ENCODE measurements around the gene STAB1.

Gene STAB1

DNA sequence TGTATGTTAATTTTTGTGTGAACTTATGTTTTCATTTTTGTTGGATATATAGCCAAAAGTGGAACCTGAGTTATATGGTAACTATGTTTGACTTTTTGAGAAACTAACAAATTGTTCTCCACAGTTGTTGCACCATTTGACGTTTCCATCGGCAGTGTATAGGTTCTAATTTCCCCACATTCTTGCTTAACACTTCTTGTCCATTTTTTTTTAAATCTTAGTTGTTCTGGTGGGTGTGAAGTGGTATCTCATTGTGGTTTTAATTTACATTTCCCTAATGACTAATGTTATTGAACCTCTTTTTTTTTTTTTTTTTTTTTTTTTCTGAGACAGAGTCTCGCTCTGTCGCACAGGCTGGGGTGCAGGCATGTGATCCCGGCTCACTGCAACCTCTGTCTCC is 31.7 kb upstream of the STAB1 start:
- no peak for DNase-seq

DNA sequence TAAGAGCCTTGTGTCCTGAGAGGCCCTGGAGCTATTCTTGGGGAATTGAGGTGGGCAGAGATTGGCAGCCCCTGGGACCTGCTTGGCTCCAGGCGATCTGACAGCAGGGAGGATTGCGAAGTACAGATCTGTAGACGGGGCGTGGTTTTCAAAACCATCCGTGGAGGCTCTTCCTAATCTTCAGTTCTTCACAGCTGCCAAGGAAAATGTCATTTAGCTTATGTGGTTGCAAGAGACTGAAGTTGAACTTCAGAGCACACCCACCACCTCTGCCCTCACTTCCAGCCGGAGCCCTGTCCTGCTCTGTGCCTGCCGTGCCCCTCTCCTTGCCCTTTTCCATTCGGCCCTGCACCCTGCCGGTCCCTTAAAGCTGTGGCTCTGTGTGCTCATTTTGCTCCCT is 26.8 kb upstream of the STAB1 start:
- no peak for DNase-seq

DNA sequence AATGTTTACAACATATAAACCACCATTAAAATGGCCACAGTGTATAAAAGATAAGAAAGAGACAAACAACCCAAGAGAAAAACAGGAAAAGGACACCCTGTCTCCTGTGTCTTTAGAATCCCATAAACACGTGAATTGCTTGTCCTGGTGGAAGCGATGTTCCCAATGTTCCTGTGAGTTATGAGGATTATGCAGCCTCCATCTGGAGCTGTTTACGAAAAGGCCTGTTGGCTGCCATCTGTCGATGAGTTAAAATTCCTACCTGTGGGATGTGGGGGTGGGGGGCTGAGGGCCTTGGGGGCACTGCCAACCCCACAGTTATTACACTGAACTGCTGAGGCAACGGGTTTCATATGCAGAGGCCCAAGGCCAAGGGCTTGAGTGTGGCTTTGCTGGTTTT is 26.1 kb upstream of the STAB1 start:
- no peak for DNase-seq

DNA sequence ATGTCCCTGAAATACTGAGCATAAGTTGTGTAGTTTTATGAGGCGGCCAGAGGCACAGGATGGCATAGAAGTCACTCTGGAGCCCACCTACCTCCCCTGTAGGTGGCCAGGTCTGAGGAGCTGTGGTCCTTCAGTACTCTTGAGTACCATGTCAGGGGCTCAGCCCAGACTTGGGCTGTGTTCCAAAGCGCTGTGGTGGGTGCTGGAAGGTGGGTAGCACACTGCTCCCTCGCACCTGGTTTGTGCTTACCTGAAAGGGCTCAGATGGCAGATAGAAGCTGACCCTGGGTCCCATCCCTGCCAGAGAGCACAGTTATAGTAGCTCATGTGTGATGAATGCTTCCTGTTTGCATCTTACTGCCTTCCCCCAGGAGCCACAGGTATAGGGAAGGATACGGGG is 24.2 kb upstream of the STAB1 start:
- DNase-seq: no peak

DNA sequence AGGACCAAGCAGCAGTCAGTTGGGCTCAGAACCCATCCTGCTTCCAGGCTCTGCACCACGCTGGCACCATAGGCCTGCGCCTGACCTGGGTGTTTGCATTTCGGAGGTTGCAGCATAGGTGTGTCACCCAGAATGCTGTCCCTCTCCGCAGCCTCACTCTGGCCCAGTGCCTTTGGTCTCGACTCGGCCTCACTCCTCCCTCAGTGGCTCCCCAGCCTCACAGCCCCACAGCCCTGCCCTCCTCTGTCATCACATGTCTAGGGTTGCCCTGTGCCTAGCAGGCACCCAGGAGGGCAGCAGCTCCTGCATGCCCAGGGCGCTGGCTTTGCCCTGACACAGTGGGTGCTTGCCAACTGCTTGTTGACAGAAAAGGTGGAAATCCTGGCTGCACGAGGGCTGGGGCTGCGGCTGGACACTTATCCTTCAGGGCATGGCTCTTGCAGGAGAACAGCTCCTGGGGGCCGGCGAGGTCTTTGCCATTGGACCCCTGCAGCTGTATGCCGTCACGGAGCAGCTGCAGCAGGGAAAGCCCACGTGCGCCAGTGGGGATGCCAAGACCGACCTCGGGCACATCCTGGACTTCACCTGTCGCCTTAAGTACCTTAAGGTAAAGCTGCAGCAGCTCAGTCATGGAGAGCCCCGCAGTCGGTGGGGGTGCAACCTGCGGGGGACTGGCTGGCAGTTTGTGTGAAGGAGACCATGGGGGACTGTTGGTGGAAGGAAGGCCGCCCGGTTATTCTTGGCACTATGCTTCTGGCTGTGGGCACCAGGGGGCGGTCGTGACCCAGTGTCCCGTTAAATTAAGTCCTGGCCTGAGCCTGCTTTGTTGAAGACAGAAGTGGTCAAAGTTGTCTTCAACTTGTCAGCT is 23.5 kb upstream of the STAB1 start:
- DNase-seq: no peak

DNA sequence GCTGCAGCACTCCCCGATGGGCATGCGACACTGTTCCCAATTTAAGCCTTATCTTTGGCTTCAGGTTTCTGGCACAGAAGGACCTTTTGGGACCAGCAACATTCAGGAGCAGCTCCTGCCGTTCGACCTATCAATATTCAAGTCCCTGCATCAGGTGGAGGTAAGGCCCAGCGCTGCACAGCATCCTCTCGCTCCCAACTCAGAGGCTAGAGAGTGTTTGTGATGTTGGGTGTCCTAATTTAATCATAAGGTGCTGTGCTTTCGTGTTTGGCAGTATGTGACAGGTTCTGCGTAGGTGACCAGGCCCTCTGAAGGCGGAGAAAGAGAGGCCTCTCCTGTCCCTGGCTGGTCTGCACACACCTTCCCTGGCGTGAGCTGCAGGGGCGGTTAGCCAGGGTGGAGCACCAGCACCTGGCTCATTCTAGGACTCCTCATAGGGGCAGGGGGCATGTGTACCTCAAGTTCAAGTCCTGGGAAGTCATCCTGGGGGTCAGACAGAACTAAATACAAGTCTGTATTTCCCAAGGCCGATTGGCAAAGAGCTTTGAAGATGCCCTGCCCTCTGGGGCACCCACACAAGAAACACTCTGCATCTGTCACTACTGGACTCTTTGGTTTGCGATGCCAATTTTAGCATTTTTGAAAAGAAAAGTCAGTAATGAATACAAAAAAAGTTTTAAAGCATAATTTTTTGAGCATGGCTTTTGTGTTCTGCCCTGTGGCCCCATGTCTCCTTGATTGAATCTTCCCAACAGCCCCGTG is 22.7 kb upstream of the STAB1 start:
- no peak for DNase-seq

DNA sequence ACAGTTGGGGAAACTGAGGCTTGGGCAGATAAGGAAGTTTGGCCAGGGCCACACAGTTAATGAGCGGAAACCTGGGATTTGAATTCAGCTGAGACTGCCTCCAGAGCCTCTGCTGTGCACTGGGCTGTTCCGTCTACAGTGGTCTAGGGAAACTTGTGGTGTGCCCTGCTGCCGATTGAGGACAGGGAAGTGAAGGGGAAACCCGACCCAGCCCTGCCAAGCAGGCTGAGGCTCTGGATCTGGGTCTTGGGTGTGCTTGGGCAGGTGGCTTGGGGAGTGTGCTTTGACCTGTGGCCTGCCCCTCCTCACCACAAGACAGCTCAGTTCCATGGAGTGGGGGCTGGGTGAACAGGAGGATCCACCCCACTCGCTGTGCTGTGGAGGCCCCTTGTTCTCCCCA is 22.1 kb upstream of the STAB1 start:
- DNase-seq: no peak

DNA sequence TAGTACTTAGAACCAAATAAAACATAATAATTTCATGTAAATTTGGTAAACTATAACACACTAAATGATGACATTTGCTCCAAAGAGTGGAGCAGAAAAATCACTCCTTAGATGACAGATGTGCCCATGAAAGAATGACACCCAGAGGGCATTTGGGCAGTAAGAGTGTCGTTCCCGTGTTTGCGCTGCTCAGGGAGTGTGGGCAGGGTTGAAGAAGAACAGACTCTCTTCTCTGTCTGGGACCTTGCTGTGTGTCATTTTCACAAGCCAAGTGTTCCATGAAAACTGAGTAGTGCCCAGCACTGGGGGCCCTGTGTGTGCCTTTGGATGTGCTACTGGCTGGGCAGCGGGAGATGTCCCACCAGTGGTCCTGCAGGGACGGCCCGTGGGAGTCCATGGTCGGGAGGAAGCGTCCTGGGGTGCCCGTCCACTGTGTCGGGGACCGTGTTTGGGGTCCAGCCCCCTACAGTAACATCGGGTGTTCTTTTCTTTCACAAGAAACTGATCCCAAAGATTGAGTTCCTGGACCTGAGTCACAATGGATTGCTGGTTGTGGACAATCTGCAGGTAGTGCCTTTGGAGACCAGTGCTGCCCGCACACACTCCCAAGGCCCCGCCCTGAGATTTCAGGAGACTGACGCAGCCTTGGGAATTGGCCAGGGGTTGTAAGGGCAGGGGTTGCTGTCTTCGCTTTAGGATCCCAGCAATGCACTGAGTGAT is 17.9 kb upstream of the STAB1 start:
- DNase-seq: no peak

DNA sequence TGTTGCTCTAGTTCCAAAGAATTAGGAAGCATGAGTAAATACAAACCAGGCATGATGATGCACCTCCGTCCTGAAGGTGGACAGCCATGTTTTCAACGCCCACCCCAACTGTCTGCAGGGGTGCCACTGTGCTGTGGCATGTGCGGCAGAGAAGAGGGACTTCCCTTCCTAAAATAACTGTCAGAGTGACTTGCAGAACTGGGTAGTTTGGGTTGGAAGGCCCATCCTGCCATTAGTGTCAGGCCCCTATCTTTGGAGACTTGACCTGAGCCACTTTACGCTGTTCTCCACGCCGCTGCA is 17.4 kb upstream of the STAB1 start:
- DNase-seq: no peak

DNA sequence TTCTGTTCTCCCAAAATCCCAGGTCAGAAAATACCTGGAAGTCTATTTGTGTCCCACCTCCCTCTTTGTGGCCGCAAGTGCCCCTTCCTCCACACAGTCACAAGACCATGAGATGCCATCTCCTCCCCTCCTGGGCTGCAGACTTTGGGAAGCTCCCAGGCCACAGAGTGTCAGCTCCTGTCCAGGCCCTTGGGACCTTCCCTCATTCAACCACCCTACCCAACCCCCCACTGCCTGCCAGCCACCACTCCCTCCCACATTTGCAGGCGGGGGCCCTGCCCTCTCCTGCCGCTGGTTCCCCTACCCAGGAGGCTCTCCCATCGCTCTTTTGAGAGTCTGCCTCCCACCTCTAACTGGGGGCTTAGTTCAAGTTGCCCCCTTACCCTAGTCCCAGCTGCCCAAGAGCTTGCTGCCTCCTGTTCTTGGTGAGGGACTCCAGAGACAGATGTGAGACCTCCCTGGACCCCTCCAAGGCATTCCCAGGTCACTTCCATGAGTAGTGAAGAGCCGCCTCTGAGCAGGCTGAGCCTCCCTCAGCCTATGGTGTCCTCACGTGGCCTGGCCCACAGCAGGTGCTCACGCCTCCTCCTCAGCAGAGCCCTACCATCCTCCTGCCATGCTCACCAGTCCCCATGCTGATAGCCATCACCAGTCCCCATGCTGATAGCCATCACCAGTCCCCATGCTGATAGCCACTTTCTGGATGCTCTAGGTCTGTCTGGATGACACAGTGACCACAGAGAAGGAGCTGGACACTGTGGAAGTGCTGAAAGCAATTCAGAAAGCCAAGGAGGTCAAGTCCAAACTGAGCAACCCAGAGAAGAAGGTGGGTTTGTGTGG is 15.9 kb upstream of the STAB1 start:
- DNase-seq: no peak

DNA sequence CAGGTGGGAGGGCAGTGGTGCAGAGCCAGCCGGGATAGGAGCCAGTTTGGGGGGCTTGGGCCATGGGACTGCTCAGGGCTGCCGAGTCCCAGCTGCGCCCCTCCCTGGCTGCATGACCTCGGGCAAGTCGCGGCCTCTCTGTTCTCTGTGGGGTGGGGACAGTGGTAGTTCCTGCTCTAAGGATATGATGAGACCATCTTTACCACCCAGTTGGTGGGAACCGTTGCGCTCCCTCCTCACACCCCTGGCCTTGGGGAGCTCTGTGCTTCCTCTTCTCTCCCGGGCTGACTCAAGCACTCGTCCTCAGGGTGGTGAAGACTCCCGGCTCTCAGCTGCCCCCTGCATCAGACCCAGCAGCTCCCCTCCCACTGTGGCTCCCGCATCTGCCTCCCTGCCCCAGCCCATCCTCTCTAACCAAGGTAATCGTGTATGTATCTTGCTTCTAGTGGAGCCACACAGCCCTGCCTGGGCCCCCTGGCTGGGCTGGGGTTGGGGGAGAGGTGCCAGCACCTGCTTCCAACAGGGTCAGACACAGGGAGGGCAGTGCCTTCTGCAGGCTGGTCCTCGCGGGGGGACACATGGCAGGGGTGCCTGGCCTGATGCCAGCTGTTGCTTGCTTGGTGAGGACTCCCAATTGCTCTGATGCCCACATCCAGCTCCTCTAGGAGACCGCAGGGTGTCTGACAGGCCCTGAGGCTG is 15.1 kb upstream of the STAB1 start:
- DNase-seq: no peak

DNA sequence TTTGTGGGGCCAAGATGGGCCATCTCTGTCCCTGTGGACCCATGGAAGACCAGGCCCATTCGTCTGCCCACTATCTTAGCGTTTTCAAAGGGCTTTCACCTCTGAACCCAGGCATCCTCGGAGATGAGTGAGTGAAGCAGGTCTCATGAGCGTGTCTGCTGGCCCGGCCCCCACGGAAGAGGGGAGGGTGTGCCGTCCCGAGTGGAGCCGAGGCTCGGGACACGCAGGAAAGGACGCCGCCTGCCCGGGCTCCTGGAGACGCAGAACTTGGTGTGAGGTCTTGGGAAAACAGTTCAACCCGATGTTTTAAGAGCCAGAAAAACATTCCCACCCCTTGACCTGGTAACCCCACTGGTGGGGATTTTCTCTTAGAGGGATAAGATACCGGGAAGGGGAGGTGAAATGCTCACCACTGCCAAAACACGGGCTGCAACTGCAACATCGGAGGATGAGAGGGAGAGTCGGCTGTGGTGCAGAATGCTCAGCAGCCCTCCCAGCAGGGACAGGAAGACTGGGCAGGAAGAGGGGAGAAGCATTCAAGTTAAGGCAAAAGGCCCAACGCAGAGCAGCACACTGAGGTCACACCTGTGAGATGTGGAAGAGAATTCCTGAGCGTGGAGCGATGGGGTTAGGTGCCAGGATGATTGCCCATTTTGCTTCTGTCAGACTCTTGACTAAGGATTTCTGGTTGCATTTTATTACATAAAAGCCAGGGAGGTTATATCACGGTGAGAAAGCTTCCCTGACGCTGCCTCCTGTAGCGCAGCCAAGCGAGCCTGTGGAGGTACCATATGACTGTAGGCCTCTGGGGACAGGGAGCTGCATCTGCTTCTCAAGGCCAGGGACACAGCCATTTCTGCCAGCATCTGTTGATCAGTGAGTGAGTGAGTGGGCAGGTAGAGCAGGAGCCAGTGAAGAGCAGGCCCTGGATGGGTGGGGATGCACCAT is 14.1 kb upstream of the STAB1 start:
- DNase-seq: no peak

DNA sequence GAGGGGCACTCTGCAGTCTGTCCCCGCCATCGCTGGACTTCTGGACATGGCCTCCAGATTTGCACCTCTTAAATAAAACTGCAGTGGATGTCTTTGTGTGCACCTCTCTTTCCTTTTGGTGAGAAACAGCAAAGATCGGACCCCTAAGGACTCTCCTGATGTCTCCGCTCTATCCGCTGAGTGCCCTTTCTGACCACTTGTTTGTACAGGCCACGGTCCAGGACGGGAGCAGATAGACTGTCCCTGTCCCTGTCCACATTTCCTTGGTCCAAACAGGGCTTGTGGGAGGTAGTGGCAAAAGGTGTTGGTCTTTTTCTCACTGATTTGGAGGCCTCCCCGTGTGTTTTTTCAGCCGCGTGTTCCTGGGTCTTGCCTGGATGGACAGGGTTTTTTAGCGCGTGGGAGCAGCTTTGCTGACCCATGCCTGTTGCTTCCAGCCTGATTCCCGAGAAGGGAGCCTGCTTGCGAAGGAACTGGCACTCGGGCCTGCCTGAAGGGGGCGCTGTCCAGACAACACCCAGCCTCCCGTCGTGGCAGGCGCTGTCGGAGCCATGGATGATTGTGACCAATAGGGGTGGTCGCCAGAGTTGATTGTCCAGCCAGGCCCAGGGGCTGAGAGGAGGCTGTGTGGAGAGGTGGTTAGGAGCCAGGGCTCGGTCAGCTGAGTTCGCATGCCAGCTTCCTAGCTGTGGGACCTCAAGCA is 13.2 kb upstream of the STAB1 start:
- DNase-seq: no peak

DNA sequence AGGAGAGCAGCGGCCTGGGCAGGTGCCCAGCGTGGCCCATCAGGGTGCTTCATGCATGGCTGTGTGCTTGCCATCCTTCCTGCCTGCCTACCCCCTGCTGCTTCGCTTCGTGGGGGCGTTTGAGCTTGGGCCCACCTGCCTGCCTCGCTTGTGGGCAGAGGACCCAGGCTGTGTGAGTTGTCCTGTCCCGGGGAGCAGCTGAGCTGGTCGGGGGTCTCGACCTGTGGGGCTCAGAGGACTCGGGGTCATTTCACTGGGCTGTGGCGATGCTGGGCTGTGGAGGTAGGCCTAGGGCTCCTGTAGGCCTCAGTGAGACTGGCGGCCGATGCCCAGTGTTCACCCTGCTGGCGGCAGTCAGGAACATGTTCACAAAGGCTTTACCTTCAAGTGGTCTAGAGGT is 12.1 kb upstream of the STAB1 start:
- no peak for DNase-seq

DNA sequence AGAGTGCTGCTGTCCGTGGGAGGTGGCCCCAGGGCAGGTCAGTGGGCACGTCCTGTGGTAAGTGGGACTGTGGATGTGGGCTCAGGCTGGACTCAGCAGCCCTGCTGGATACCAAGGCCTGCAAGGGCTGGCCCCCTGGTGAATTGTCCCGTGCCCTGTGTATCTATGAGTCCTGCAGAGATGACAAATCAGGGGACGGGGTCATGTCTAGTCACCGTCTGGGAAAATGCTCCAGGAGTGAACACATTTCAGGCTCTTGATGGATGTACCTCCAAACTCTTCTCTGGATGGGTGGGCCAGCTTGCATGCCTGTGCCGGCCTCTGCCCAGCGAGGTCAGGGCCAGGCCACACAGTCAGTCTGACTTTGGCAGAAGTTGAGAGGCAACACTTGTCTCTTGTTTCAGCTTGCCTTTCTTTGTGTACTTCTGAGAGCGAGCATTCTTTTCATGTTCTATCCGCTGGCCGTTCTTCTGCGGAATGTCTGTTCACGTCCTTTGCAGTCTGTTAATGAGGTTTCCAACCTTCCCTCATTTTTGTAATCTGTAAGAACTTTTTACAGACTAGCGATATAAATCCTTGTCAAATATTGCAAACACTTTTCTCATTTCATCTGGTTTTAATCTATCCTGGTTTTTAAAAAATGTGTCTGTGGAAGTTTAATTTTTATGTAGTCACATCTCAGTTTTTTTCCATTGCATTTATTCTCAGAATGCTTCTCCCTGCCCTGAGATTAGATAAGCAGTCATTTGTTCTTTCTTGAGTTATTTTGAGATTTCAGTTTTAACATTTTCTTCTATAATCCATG is 11.4 kb upstream of the STAB1 start:
- DNase-seq: no peak

DNA sequence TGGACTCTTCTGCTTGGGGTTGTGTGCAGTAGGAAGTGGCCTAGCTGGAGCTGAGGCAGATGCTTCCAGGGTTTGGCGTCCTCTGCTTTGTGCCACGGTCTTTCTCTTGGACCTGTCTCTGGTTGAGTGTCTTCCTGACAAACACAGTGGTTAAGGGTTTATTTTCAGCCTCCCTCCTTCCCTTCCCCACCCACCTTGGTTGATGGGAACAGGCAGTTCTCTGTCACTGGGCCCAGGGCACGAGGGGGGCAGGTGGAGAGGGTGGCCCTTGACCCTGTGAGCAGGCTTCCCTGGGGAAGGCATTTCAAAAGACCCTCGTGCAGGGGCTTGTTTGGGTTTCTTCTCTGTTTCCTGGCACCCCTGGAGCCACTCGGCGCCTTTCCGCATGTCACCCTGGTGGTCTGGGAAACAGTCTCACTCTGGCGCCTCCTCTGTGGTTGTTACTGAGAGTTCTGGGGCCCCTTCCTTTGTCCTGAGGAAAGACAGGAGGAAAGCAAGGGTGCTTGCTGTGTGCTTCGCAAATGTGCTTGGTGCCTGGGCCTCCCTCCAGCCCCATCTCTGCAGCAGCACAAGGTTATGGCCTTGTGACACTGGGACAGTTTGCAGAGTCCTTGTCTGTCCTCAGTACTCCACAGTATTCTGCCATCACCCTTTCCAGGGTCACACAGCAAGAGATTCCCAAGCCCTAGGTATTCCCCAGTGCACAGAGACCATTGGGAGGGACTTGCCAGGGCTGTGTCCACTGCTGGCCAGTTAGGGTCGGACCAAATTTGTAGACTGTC is 10.3 kb upstream of the STAB1 start:
- no peak for DNase-seq

DNA sequence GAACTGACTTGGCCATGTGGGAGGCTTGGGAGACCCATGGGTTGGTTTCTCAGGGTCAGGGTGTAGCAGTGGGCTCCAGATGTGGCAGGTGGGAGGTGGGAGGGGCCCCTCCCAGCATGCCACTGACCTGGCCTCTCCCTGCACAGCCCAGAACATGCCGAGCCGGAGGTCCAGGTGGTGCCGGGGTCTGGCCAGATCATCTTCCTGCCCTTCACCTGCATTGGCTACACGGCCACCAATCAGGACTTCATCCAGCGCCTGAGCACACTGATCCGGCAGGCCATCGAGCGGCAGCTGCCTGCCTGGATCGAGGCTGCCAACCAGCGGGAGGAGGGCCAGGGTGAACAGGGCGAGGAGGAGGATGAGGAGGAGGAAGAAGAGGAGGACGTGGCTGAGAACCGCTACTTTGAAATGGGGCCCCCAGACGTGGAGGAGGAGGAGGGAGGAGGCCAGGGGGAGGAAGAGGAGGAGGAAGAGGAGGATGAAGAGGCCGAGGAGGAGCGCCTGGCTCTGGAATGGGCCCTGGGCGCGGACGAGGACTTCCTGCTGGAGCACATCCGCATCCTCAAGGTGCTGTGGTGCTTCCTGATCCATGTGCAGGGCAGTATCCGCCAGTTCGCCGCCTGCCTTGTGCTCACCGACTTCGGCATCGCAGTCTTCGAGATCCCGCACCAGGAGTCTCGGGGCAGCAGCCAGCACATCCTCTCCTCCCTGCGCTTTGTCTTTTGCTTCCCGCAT is 7.9 kb upstream of the STAB1 start:
- no peak for DNase-seq
